Measurements from ENCODE around the gene CBLB.

CBLB gene

DNA sequence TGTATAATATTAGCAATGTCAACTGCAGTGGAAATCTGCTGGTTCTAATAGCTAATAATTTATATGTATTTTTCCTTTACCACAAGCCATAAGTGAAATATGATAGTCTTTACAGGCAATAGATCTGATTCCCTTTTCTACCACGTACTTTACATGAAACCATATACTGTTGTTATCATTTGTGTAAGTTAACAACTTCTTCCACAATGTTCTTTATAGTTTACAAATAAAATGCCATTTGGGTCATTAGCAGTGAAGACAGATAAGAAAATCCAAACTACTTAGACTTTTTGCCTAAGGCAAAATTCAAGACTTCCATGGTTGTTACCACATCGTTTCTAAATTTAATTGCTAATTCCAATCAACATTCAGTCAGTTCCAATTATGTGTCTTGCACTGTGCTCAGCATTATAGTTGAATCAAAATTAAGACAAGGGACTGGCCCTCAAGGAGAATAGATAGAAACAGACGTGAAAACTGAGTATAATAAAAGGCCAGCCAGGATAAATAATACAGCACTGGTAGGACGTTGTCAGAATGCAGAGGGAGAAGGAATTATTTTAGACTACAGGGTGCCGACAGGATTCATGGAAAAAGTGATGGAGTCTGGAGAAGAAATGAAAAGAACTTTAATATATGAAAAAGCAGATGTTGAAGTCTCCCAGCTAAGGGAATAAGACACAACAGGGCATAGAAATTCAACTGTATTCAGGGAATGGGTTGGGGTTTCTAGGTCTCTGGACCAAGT lies 252.3 kb downstream of the CBLB start:
- no peak for DNase-seq (ENCODE audit: low read depth)

DNA sequence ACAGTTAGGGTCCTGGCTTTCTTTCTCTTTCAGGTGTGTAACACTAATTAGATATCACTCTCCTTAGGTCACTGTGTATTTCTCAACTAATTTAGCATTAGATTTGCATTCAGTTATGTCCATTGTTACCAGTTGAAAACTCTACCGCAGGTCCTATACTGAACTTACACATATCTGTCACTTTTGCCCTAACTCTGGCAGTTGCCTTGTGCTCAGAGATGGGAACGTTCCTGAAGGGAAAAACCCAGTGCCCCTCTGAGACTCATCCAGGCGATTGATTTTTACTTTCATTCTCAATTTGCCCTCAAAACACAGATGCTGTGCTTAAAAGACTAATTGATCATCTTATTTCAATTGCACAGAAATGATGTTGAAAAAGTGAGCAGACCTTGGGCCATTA lies 253.0 kb downstream of the CBLB start:
- no peak for DNase-seq (ENCODE audit: low read depth)

DNA sequence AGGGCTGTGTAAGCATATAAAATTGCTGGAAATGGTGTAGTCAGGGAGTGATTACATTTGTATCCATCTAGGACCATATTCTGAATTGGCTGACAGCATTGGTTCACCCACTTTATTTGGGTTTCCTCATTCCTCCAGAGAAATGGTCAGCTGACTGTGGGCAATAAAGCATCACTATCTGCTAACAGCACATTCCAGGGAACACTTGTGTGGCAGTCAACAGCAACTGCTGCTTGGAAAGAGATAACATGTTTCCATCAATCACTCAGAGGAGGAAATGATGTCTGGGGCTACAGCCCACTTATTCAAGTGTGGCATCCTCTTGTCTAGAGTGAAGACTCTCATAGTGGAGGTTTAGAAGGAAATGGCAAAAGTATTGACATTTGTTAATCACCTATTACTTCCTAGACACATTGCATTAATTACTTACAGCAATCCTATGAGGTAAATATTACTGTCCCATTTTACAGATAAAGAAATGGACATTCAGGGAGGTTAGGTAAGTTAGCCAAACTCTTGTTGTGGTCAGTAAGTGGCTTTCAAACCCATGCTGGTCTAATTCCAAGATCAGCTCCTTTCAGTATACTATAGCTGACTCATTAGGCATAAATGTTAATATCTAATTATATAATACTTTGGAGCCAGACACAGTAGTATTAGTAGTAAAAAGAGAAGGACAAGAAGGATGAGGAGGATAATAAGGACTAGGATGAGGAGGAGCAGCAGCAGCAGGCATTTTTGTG lies 254.4 kb downstream of the CBLB start:
- DNase-seq (ENCODE audit: low read depth), result no peak

DNA sequence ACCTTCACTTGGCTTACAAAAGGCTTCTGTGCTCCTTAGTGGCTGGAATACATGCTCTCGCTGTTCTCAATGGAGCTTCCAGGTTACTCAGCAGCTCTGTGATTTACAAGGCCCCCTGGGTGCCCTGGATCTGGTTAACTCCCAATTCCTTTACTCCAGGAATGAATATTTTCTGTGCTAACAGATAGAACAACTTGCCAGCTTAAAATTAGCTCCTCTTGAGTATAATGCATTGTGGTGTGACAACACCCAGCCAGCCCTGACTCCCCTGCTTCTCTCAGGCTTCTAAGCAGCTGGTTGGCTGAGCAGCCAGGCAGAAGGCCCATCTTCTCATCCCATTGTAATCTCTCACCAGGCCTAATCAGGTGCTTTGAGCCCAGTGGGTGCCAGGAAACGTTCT lies 255.7 kb downstream of the CBLB start:
- DNase-seq (ENCODE audit: low read depth), result no peak

DNA sequence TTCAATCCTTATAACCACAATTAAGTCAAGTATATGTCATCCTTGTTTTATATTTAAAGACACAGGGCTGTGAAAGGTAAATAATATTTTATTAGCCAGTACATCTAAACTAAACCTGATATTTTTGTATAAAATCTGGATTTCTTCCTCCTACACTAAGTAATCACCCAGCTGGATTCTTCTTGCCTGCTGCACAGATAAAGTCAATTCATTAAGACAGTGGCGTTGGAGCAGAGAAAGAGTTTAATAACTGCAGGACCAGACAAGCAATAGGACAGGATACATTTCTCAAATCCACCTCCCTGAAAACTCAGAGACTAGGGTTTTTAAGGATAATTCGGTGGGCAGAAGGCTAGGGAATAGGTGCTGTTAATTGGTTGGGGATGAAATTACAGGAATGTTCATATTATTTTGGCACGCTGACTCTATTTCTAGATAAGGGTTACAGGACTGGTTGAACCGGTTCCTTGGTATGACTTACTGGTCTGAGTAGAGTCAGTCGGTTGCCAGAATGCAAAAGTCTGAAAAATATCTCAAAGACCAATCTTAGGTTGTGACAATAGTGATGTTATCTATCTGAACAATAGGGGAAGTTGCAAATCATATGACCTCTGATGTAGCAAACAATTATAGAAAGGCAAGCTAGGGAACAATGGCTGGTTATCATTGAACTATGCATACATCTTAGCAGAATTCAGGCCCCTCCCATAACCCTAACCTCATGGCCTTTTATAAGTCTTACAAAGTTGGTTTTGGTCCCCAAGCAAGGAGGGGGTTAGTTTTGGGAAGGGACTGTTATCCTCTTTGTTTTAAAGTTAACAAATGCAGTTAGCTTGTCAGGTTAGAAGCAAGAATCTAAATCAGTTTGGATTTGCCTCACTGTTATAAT lies 257.3 kb downstream of the CBLB start:
- DNase-seq (ENCODE audit: low read depth), result no peak

DNA sequence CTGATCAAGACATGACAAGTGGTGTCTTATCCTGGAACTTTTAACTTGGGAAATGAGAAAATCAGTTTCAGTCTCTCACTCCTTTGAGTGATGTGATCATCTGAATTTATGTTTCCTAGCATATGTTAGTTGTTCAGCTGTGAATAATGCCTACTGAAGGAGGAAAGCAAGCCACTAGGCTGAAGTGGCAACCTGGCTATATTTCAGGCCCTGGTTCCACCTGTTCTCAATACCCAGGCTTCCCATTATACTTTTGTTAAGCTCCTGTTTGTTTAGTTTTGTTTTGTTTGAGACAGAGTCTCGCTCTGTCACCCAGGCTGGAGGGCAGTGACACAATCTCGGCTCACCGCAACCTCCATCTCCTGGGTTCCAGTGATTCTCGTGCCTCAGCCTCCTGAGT lies 258.3 kb downstream of the CBLB start:
- no peak for DNase-seq (ENCODE audit: low read depth)

DNA sequence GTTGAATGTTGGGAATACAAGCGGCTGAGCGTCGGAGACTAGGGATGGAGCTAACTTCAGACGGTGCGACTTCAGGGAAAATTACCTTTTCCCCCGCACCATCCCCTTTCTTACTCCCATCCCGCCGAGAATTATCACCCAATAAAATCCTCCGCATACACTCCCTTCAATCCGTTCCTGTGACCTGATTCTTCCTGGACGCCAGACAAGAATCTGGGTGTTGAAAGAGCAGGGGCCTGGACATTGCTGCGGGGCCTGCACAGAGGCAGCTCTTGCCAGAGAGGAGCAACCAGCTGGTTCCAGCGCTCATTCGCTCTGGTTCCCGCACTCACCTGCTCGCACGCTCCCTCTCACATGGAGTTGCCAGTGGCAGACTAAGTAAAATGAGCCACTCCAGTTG lies 260.2 kb downstream of the CBLB start:
- DNase-seq (ENCODE audit: low read depth), result no peak

DNA sequence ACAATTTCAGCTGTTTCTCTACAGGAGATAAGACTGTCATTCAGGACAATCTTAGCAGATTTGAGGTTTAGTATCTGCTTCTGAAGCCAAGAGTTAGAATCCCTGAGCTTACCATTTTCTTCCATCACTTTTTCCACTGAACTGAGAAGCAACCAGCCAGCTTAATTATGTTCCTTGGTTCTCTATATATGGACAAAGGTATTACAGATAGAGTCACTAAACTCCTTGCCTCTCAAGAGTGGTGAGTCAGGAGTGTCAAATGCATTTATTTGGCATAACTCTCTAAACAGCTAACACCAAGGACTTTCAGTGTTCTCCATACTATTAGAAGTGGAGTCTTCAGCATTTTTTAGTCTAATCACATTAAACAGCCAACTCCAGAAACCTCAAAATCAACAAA lies 262.8 kb downstream of the CBLB start:
- DNase-seq (ENCODE audit: low read depth), result no peak

Data from activated T-cell treated with anti-CD3 and anti-CD28 coated beads for 1 hour (primary cell).